Psoas muscle (tissue), 8 donors: Measurements from ENCODE around the gene WWOX. TPM values are rescaled to one million over a fixed set of nuclear protein-coding genes. Genes with fewer than 3 reads are reported as not detected.

Source experiments
- ATAC-seq, 4 donors: fragments of 200-7000 bp; cut with Tn5 transposase; one replicate each; pipeline ENCODE4 v1.9.1; 2020; ENCODE audit warnings: moderate library complexity in 3 of 4, mild to moderate bottlenecking in 2 of 4
- DNase-seq, 2 donors: peaks; one replicate each; pipeline ENCODE4 v3.0.0-alpha.2; 2020
- H3K27ac ChIP-seq: fragments of 200-600 bp; one replicate; pipeline ENCODE4 v1.8.0; 2022
- H3K27me3 ChIP-seq, 3 donors: fragments of 200-600 bp in 1 of 3; one replicate each; pipeline versions ENCODE4 v1.6.1 to v1.8.0; 2013 to 2022; ENCODE audit warnings: low read length in 2 of 3, mild to moderate bottlenecking in 2 of 3, moderate library complexity in 1 of 3; ENCODE audit not compliant: insufficient read depth in 3 of 3
- H3K36me3 ChIP-seq, 2 donors: fragments of 200-600 bp in 1 of 2; one replicate each; pipeline versions ENCODE4 v1.6.1 to v1.8.0; 2013 to 2022; ENCODE audit warnings: low read depth in 1 of 2, mild to moderate bottlenecking in 1 of 2, moderate library complexity in 1 of 2; ENCODE audit not compliant: insufficient read depth in 1 of 2
- H3K4me1 ChIP-seq: fragments of 200-600 bp; one replicate; pipeline ENCODE4 v1.8.0; 2022
- H3K4me3 ChIP-seq: fragments of 200-600 bp; one replicate; pipeline ENCODE4 v1.8.0; 2022; ENCODE audit warnings: mild to moderate bottlenecking
- H3K9me3 ChIP-seq: fragments of 200-600 bp; one replicate; pipeline ENCODE4 v1.8.0; 2022
- CTCF ChIP-seq: fragments of 200-600 bp; IDR thresholded peaks from one replicate; pipeline ENCODE4 v1.8.0; 2022; ENCODE audit warnings: antibody characterized with exemption
- WGBS, 3 donors: extraction: QIAGEN DNeasy Blood & Tissue Kit; methylation state at CpG; one replicate each; pipeline versions ENCODE4 v1.1.6 to v1.1.7; 2013; 5-methylcytosine and 5-hydroxymethylcytosine counted together
- intact Hi-C, 2 donors: fragments of 100-400 bp; cut with DNase I; formaldehyde crosslinking; loops; one replicate each; pipeline versions ENCODE4 v1.11.0 to v1.14.2; 2022
- polyA plus RNA-seq, 3 donors: library from polyadenylated mRNA; stranded (reverse); fragments of 200-250 nt; gene quantifications; one replicate each; pipeline ENCODE4 v1.2.3, GENCODE V29; 2013
- total RNA-seq, 4 donors: library from RNA; stranded (reverse); fragmentation: NEBNext Ultra II Directional in 2 of 4; extraction: Animal tissue kit (Norgen Biotek cat#: 25700) in 2 of 4; gene quantifications; one replicate each; pipeline versions ENCODE4 v1.2.1 to v1.2.4, GENCODE V29; 2021 to 2023
- donor health status: healthy with polysubstance abuse.
- donor health status: DM: no; HTN: no; CAD: no; lungs with moderate emphysema.
- donor health status: Bipolar disorder and iron deficiency.
- donor health status: healthy.
- donor health status: DM: yes; HTN: yes; CAD: no.
- donor health status: DM: no; HTN: no; CAD: no.
- donor health status: DM: no; HTN: no; CAD: no.
- donor health status: DM: yes; HTN: yes; CAD: no.

The WWOX gene
- total and polyA plus RNA-seq, 7 donors, result 3.1 to 6.6 (median 5.0) TPM

- Histone ChIP-seq H3K4me1 (no peaks in the 10 kb centered on the region), H3K36me3 (no peaks in the 10 kb centered on the region), H3K27ac (no peak overlapping the region), H3K4me3 (no peak overlapping the region), H3K27me3 (no peaks in the 10 kb centered on the region), H3K9me3 (no peaks in the 10 kb centered on the region)
- ATAC-seq (no peak), DNase-seq (no peak)
- TF ChIP-seq CTCF, result no peak
- 74 to 97% (median 91%) methylated on average over 9 of the region's 9 CpGs for WGBS, 3 donors
- intact Hi-C loops, result no loop called here
Observed at GRCh38 chr16:78192734-78193488, 93.5 kb downstream of the WWOX start.

- Histone ChIP-seq H3K27ac (no peak overlapping the region), H3K36me3 (no peaks in the 10 kb centered on the region), H3K4me3 (no peak overlapping the region), H3K4me1 (no peaks in the 10 kb centered on the region), H3K9me3 (no peaks in the 10 kb centered on the region), H3K27me3 (no peaks in the 10 kb centered on the region)
- ATAC-seq, result no peak
- intact Hi-C loops, result no loop called here
- TF ChIP-seq CTCF, result no peak
- WGBS, 3 donors, result 91 to 95% (median 92%) methylated on average over 3 of the region's 3 CpGs
- no peak for DNase-seq
Observed at GRCh38 chr16:78194948-78195347, 95.5 kb downstream of the WWOX start.

GRCh38 chr16:78195797-78196196 is 96.3 kb downstream of the WWOX start:
- DNase-seq, result no peak
- intact Hi-C loops, result no loop called here
- Histone ChIP-seq H3K36me3 (no peaks in the 10 kb centered on the region), H3K4me1 (no peaks in the 10 kb centered on the region), H3K9me3 (no peaks in the 10 kb centered on the region), H3K27me3 (no peaks in the 10 kb centered on the region), H3K4me3 (no peak overlapping the region), H3K27ac (no peak overlapping the region)
- no peak for ATAC-seq
- 62 to 67% (median 64%) methylated on average over 4 of the region's 4 CpGs for WGBS, 3 donors
- no peak for TF ChIP-seq CTCF

GRCh38 chr16:78196502-78196901 is 97.0 kb downstream of the WWOX start:
- ATAC-seq, result no peak
- Histone ChIP-seq H3K9me3 (no peaks in the 10 kb centered on the region), H3K36me3 (no peaks in the 10 kb centered on the region), H3K27ac (no peak overlapping the region), H3K4me3 (no peak overlapping the region), H3K4me1 (no peaks in the 10 kb centered on the region), H3K27me3 (no peaks in the 10 kb centered on the region)
- intact Hi-C loops, result no loop called here
- no peak for TF ChIP-seq CTCF
- no peak for DNase-seq
- WGBS, 3 donors, result 55 to 59% (median 56%) methylated on average over 2 of the region's 2 CpGs

- WGBS, 3 donors, result 77 to 86% (median 80%) methylated on average over 5 of the region's 5 CpGs
- DNase-seq (no peak), ATAC-seq (no peak)
- intact Hi-C loops, result no loop called here
- Histone ChIP-seq H3K27ac (no peak overlapping the region), H3K36me3 (no peaks in the 10 kb centered on the region), H3K4me1 (no peaks in the 10 kb centered on the region), H3K27me3 (no peaks in the 10 kb centered on the region), H3K9me3 (no peaks in the 10 kb centered on the region), H3K4me3 (no peak overlapping the region)
- no peak for TF ChIP-seq CTCF
Observed at GRCh38 chr16:78198288-78198687, 98.8 kb downstream of the WWOX start.
